BJ (cell line): ENCODE measurements around the gene PDE4D. TPM values are rescaled to one million over a fixed set of nuclear protein-coding genes. Genes with fewer than 3 reads are reported as not detected.

Source experiments
- CTCF ChIA-PET: fragments of 350-600 bp; formaldehyde crosslinking; extraction: SDS; loops from one replicate; lab custom pipeline; 2021; ENCODE audit warnings: antibody characterized with exemption, inconsistent platforms; lab: Yijun Ruan, JAX
- POLR2A ChIA-PET: fragments of 300-600 bp; sonication (Branson Sonifier 250); formaldehyde crosslinking; extraction: SDS; loops from one replicate; lab custom pipeline; 2021; ENCODE audit warnings: antibody characterized with exemption; lab: Charles Lee
- DNase-seq: peaks from one replicate; pipeline ENCODE4 v3.0.0-alpha.2; 2011; ENCODE audit warnings: low read depth
- H3K27me3 ChIP-seq: 2 replicates; pipeline ENCODE4 v1.6.0; 2011; ENCODE audit warnings: low read length; ENCODE audit not compliant: control insufficient read depth, insufficient read depth
- H3K36me3 ChIP-seq: 2 replicates; pipeline ENCODE4 v1.5.1; 2011; ENCODE audit warnings: low read length; ENCODE audit not compliant: control insufficient read depth, insufficient read depth
- H3K4me3 ChIP-seq: 2 replicates; pipeline ENCODE4 v1.5.1; 2011; ENCODE audit warnings: low read depth, mild to moderate bottlenecking, control low read depth, low read length
- CTCF ChIP-seq: IDR thresholded peaks from 2 replicates; pipeline ENCODE4 v1.5.1; 2011; ENCODE audit warnings: low read depth, mild to moderate bottlenecking, control low read depth, inconsistent platforms, low read length, moderate library complexity; ENCODE audit not compliant: insufficient read depth
- polyA plus RNA-seq: library from polyadenylated mRNA; depleted of rRNA; stranded (reverse); fragments of >200 nt; gene quantifications from 2 replicates; pipeline ENCODE4 v1.2.3, GENCODE V29; 2011

Gene PDE4D
- polyA plus RNA-seq, 1 experiment, result 2.8 TPM

- Histone ChIP-seq H3K27me3 (no peaks in the 10 kb centered on the region), H3K36me3 (no peaks in the 10 kb centered on the region), H3K4me3 (no peak overlapping the region)
- TF ChIP-seq CTCF, result no peak
- POLR2A ChIA-PET, result no interaction called here
- CTCF ChIA-PET, result no interaction called here
- DNase-seq, result no peak
Measured at GRCh38 chr5:59615272-59615671, 278.3 kb downstream of the PDE4D start.

GRCh38 chr5:59609501-59610265 lies 283.8 kb downstream of the PDE4D start:
- ChIA-PET CTCF (interaction anchor here (0.6 kb wide), 1 partner anchor 218 kb away, joined by 4 read pairs; no protein-coding TSS in a partner anchor), POLR2A (no interaction called here)
- Histone ChIP-seq H3K4me3 (no peak overlapping the region), H3K36me3 (no peaks in the 10 kb centered on the region), H3K27me3 (no peaks in the 10 kb centered on the region)
- DNase-seq, result no peak
- TF ChIP-seq CTCF, result no peak

- DNase-seq, result no peak
- ChIA-PET CTCF (no interaction called here), POLR2A (no interaction called here)
- Histone ChIP-seq H3K4me3 (no peak overlapping the region), H3K27me3 (no peaks in the 10 kb centered on the region), H3K36me3 (no peaks in the 10 kb centered on the region)
- TF ChIP-seq CTCF, result no peak
Measured at GRCh38 chr5:59608745-59609144, 284.8 kb downstream of the PDE4D start.

GRCh38 chr5:59607138-59607765 lies 286.3 kb downstream of the PDE4D start:
- POLR2A ChIA-PET, result no interaction called here
- TF ChIP-seq CTCF, result no peak
- DNase-seq, result no peak

GRCh38 chr5:59605915-59606314 lies 287.6 kb downstream of the PDE4D start:
- TF ChIP-seq CTCF, result no peak
- H3K27me3 ChIP-seq, result no peaks in the 10 kb centered on the region
- CTCF ChIA-PET, result no interaction called here

More at GRCh38 chr5:59607138-59607765, 286.3 kb downstream of the PDE4D start:
- no peaks in the 10 kb centered on the region for H3K27me3 ChIP-seq
- no peak overlapping the region for H3K4me3 ChIP-seq
- CTCF ChIA-PET, result no interaction called here
- no peaks in the 10 kb centered on the region for H3K36me3 ChIP-seq

More at GRCh38 chr5:59605915-59606314, 287.6 kb downstream of the PDE4D start:
- no peaks in the 10 kb centered on the region for H3K36me3 ChIP-seq
- POLR2A ChIA-PET, result no interaction called here
- DNase-seq, result no peak
- H3K4me3 ChIP-seq, result no peak overlapping the region
